Measurements from ENCODE around the gene PEX11B. TPM values are rescaled to one million over a fixed set of nuclear protein-coding genes. Genes with fewer than 3 reads are reported as not detected.

The PEX11B gene
- total RNA-seq, 4 donors from 2014 or later = 19.3 to 30.8 (median 25.1) TPM

DNA sequence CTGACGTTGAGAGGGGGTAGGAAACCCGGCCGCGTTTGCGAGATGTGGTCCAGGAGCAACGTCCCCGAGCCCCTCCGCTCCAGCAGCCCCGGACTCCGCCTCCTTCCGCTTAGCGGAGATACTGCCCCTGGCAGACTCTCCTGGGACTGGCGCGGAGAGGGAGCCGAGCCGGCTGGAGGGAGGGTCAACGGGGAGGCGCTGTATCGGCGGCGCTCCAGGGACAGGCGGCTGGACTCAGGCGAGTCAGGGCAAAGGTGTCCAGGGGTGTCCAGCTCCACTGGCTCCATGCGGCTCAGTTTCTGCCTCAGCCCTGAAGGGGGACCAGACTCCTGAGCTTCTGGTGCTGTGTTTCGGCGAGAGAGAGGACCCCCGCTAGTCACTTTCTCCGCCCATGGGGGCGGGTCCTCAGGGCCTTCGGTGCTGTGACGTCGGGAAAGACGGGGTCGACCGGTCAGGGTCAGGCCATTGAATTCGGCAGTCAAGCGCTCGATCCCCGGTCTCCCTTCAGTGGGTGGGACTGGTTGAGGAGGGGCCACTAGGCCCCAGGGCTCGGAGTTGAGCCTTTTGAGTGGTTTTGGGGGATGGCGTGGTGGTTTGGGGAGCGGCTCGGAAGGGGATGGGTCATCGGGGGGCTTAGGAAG, 42.1 kb upstream of the PEX11B start:
- peak in 2 of 4 donors; percentile 27 to 73 for TF ChIP-seq POLR2A (IDR thresholded peaks at IDR 0.05)
- TF ChIP-seq, protein P1, sequence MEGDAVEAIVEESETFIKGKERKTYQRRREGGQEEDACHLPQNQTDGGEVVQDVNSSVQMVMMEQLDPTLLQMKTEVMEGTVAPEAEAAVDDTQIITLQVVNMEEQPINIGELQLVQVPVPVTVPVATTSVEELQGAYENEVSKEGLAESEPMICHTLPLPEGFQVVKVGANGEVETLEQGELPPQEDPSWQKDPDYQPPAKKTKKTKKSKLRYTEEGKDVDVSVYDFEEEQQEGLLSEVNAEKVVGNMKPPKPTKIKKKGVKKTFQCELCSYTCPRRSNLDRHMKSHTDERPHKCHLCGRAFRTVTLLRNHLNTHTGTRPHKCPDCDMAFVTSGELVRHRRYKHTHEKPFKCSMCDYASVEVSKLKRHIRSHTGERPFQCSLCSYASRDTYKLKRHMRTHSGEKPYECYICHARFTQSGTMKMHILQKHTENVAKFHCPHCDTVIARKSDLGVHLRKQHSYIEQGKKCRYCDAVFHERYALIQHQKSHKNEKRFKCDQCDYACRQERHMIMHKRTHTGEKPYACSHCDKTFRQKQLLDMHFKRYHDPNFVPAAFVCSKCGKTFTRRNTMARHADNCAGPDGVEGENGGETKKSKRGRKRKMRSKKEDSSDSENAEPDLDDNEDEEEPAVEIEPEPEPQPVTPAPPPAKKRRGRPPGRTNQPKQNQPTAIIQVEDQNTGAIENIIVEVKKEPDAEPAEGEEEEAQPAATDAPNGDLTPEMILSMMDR (IDR thresholded peaks at IDR 0.05) = peak in 2 of 6 experiments; percentile 14 to 17
- Histone ChIP-seq H3K27me3 (peaks cover 0 to 10% (median 0%) of the 10 kb centered on the region in 4 donors), H3K36me3 (no peaks in the 10 kb centered on the region), H3K9me3 (no peaks in the 10 kb centered on the region), H3K27ac (peak overlapping the region; percentile 68 to 96 (median 92)), H3K4me3 (peak overlapping the region; percentile 37 to 79 (median 62)), H3K4me1 (peaks cover 30 to 97% (median 47%) of the 10 kb centered on the region in 3 donors)
- no CpG with 5 or more reads among the region's 44 CpGs for WGBS, 2 donors
- DNase-seq = no peak
- intact Hi-C loops (cut with DNase I) = loop anchor here (5.0 kb wide), 1 partner anchor 43 kb away; the partner anchor contains the start of gene PEX11B

DNA sequence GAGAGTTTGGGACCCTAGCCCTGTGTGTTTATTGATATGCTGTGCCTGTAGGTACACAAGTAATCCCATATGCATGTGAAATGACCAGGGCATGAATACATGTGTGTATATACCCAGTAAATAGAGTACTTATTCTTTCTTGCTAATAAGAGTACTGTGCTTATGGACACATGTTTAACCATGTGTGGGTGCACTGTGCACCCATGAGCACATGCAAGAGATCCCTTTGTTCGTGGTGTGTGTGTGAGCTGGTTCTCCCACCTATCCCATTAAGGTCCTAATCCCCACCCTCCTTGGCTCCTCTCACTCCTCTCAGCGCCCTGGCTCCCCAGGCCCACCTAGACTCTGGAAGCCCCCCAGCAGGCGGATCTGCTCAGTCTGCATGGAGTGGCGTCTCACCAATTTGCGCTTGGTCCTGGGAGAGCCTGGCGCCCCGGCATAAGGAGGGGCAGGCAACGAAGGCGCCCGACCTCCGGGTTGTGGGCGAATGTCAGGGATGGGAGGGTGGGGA, 41.5 kb upstream of the PEX11B start:
- H3K36me3 ChIP-seq = no peaks in the 10 kb centered on the region
- intact Hi-C loops (cut with DNase I) = loop anchor here (5.0 kb wide), 1 partner anchor 43 kb away; the partner anchor contains the start of gene PEX11B
- peaks cover 30 to 97% (median 53%) of the 10 kb centered on the region in 3 donors for H3K4me1 ChIP-seq
- peak overlapping the region; percentile 37 to 79 (median 62) for H3K4me3 ChIP-seq
- no peaks in the 10 kb centered on the region for H3K9me3 ChIP-seq
- 40 to 60% methylated on average over 1 of the region's 12 CpGs for WGBS, 2 donors
- no peak for DNase-seq
- TF ChIP-seq, protein P1 (IDR thresholded peaks at IDR 0.05) = no peak
- TF ChIP-seq POLR2A (IDR thresholded peaks at IDR 0.05) = no peak
- H3K27me3 ChIP-seq = peaks cover 0 to 10% (median 0%) of the 10 kb centered on the region in 4 donors
- H3K27ac ChIP-seq = peak overlapping the region; percentile 68 to 96 (median 92)

DNA sequence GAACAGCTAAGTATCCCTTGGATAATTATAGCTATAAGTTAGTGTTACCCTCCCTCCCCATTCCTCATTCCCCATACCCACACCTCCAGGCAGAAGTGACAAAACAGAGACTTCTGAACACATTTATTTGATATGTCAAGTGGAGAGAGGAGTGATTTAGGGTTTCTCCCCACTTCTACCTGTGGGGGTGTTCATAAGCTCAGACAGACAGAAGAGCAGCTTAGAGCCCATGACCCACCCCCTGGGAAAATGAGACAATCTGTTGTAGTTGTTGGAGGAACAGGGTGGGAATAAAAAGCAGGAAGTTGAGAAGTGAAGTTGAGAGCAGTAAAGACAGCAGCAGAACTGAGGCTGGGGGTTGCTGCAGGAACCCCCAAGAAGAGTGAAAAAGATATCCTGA, 40.8 kb upstream of the PEX11B start:
- no peaks in the 10 kb centered on the region for H3K36me3 ChIP-seq
- H3K9me3 ChIP-seq = no peaks in the 10 kb centered on the region
- no peak overlapping the region for H3K4me3 ChIP-seq
- H3K27ac ChIP-seq = peak overlapping the region in 3 of 4 donors; percentile 89 to 96 (median 94)
- no peak for DNase-seq
- no peak for TF ChIP-seq POLR2A (IDR thresholded peaks at IDR 0.05)
- TF ChIP-seq, protein P1 (IDR thresholded peaks at IDR 0.05) = no peak
- peaks cover 30 to 98% (median 56%) of the 10 kb centered on the region in 3 donors for H3K4me1 ChIP-seq
- intact Hi-C loops (cut with DNase I) = no loop called here
- H3K27me3 ChIP-seq = peaks cover 0 to 10% (median 0%) of the 10 kb centered on the region in 4 donors

DNA sequence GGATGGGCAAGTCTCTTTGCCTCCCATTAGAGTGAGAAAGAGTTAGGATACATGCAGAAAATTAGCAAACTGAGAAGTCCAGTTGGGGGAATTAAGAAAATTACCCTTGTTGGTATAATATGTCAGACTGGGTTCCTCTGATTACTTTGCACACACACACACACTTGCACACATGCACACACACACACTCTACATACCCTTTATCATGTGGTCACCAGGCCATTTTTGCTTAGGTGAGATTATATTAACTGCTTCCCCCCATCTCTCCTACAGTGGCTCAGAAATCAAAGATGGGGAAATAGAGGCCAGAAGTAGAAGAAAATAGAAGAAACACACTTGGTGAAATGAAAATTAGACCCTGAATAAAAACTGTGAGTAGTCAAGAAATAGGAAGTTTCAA, 40.2 kb upstream of the PEX11B start:
- Histone ChIP-seq H3K9me3 (no peaks in the 10 kb centered on the region), H3K27me3 (peaks cover 0 to 10% (median 0%) of the 10 kb centered on the region in 4 donors), H3K4me3 (no peak overlapping the region), H3K36me3 (no peaks in the 10 kb centered on the region), H3K4me1 (peaks cover 25 to 98% (median 53%) of the 10 kb centered on the region in 3 donors), H3K27ac (peak overlapping the region in 3 of 4 donors; percentile 94 to 100 (median 96))
- TF ChIP-seq, protein P1 (IDR thresholded peaks at IDR 0.05) = no peak
- TF ChIP-seq POLR2A (IDR thresholded peaks at IDR 0.05) = no peak
- intact Hi-C loops (cut with DNase I) = no loop called here
- no peak for DNase-seq

Measured in esophagus squamous epithelium (tissue), 5 donors.